Mucosa of rectum (tissue), 2 donors: ENCODE results near the gene RBFA.

Experiments
- H3K27ac ChIP-seq, 2 donors: one replicate each; pipeline ENCODE4 v1.7.0; 2013; ENCODE audit warnings: inconsistent platforms in 2 of 2, low read depth in 2 of 2, low read length in 2 of 2
- H3K27me3 ChIP-seq, 2 donors: one replicate each; pipeline ENCODE4 v1.7.0; 2013; ENCODE audit warnings: low read length in 2 of 2; ENCODE audit not compliant: control insufficient read depth in 2 of 2, insufficient read depth in 2 of 2
- H3K36me3 ChIP-seq, 2 donors: one replicate each; pipeline ENCODE4 v1.7.0; 2013; ENCODE audit warnings: low read length in 2 of 2; ENCODE audit not compliant: control insufficient read depth in 2 of 2, insufficient read depth in 2 of 2
- H3K4me1 ChIP-seq, 2 donors: one replicate each; pipeline ENCODE4 v1.7.0; 2013; ENCODE audit warnings: low read length in 2 of 2, mild to moderate bottlenecking in 1 of 2; ENCODE audit not compliant: control insufficient read depth in 2 of 2, insufficient read depth in 2 of 2
- H3K4me3 ChIP-seq, 2 donors: one replicate each; pipeline ENCODE4 v1.7.0; 2013; ENCODE audit warnings: low read length in 2 of 2
- H3K9ac ChIP-seq, 2 donors: one replicate each; pipeline ENCODE4 v1.7.0; 2013; ENCODE audit warnings: low read length in 2 of 2, low read depth in 1 of 2, mild to moderate bottlenecking in 1 of 2
- H3K9me3 ChIP-seq, 2 donors: one replicate each; pipeline ENCODE4 v1.7.0; 2013; ENCODE audit warnings: low read length in 2 of 2; ENCODE audit not compliant: control insufficient read depth in 2 of 2
- donor health status: healthy.
- donor health status: Normal muscosa, but diverticular disease.

The RBFA gene

GRCh38 chr18:80042785-80043184 lies 8.6 kb downstream of the RBFA start:
- H3K36me3 ChIP-seq, result peaks cover 9 to 30% of the 10 kb centered on the region in 2 donors
- no peak overlapping the region for H3K4me3 ChIP-seq
- no peak overlapping the region for H3K27ac ChIP-seq
- H3K4me1 ChIP-seq, result no peaks in the 10 kb centered on the region
- H3K27me3 ChIP-seq, result no peaks in the 10 kb centered on the region
- no peaks in the 10 kb centered on the region for H3K9me3 ChIP-seq
- no peak overlapping the region for H3K9ac ChIP-seq

- Histone ChIP-seq H3K4me3 (no peak overlapping the region), H3K9me3 (no peaks in the 10 kb centered on the region), H3K27me3 (no peaks in the 10 kb centered on the region), H3K27ac (no peak overlapping the region), H3K4me1 (no peaks in the 10 kb centered on the region), H3K36me3 (peaks cover 9 to 27% of the 10 kb centered on the region in 2 donors), H3K9ac (no peak overlapping the region)
Observed at GRCh38 chr18:80044072-80044471, 9.8 kb downstream of the RBFA start.

- no peak overlapping the region for H3K4me3 ChIP-seq
- H3K9ac ChIP-seq, result no peak overlapping the region
- no peaks in the 10 kb centered on the region for H3K27me3 ChIP-seq
- peaks cover 2 to 5% of the 10 kb centered on the region in 2 donors for H3K9me3 ChIP-seq
- H3K27ac ChIP-seq, result no peak overlapping the region
- peaks cover 7 to 29% of the 10 kb centered on the region in 2 donors for H3K36me3 ChIP-seq
- H3K4me1 ChIP-seq, result no peaks in the 10 kb centered on the region
Observed at GRCh38 chr18:80046011-80046410, 11.8 kb downstream of the RBFA start.

- H3K4me3 ChIP-seq, result no peak overlapping the region
- peaks cover 9 to 30% of the 10 kb centered on the region in 2 donors for H3K36me3 ChIP-seq
- peaks cover 3 to 6% of the 10 kb centered on the region in 2 donors for H3K9me3 ChIP-seq
- no peak overlapping the region for H3K27ac ChIP-seq
- H3K4me1 ChIP-seq, result no peaks in the 10 kb centered on the region
- no peak overlapping the region for H3K9ac ChIP-seq
- H3K27me3 ChIP-seq, result no peaks in the 10 kb centered on the region
Observed at GRCh38 chr18:80046431-80046830, 12.2 kb downstream of the RBFA start.

- Histone ChIP-seq H3K9ac (no peak overlapping the region), H3K9me3 (peaks cover 3 to 9% of the 10 kb centered on the region in 2 donors), H3K27me3 (no peaks in the 10 kb centered on the region), H3K36me3 (peaks cover 9 to 30% of the 10 kb centered on the region in 2 donors), H3K4me3 (no peak overlapping the region), H3K4me1 (no peaks in the 10 kb centered on the region), H3K27ac (no peak overlapping the region)
Observed at GRCh38 chr18:80046961-80047541, 12.8 kb downstream of the RBFA start.

- H3K9me3 ChIP-seq, result peaks cover 12 to 14% of the 10 kb centered on the region in 2 donors
- peaks cover 5 to 15% of the 10 kb centered on the region in 2 donors for H3K36me3 ChIP-seq
Observed at GRCh38 chr18:80050797-80051196, 16.6 kb downstream of the RBFA start.

GRCh38 chr18:80056095-80056494 lies 21.9 kb downstream of the RBFA start:
- Histone ChIP-seq H3K9me3 (peaks cover 11% of the 10 kb centered on the region in 2 donors), H3K27me3 (no peaks in the 10 kb centered on the region), H3K4me1 (no peaks in the 10 kb centered on the region), H3K9ac (no peak overlapping the region), H3K36me3 (peaks cover under 1% of the 10 kb centered on the region in 2 donors), H3K27ac (no peak overlapping the region), H3K4me3 (no peak overlapping the region)

More at GRCh38 chr18:80050797-80051196, 16.6 kb downstream of the RBFA start:
- Histone ChIP-seq H3K27me3 (no peaks in the 10 kb centered on the region), H3K4me3 (no peak overlapping the region), H3K27ac (no peak overlapping the region), H3K9ac (no peak overlapping the region), H3K4me1 (no peaks in the 10 kb centered on the region)

GRCh38 chr18:80059945-80060344 lies 25.7 kb downstream of the RBFA start:
- Histone ChIP-seq H3K27ac (no peak overlapping the region), H3K9ac (no peak overlapping the region), H3K9me3 (peaks cover 6% of the 10 kb centered on the region in 2 donors), H3K4me3 (no peak overlapping the region), H3K36me3 (no peaks in the 10 kb centered on the region), H3K27me3 (no peaks in the 10 kb centered on the region), H3K4me1 (no peaks in the 10 kb centered on the region)

- H3K9ac ChIP-seq, result no peak overlapping the region
- H3K4me1 ChIP-seq, result no peaks in the 10 kb centered on the region
- H3K4me3 ChIP-seq, result no peak overlapping the region
- no peak overlapping the region for H3K27ac ChIP-seq
- no peaks in the 10 kb centered on the region for H3K27me3 ChIP-seq
- H3K36me3 ChIP-seq, result no peaks in the 10 kb centered on the region
- no peaks in the 10 kb centered on the region for H3K9me3 ChIP-seq
Observed at GRCh38 chr18:80065705-80066104, 31.5 kb downstream of the RBFA start.

GRCh38 chr18:80067321-80067720 lies 33.1 kb downstream of the RBFA start:
- H3K4me3 ChIP-seq, result no peak overlapping the region
- no peak overlapping the region for H3K9ac ChIP-seq
- H3K27ac ChIP-seq, result no peak overlapping the region
- no peaks in the 10 kb centered on the region for H3K27me3 ChIP-seq
- no peaks in the 10 kb centered on the region for H3K9me3 ChIP-seq
- H3K4me1 ChIP-seq, result no peaks in the 10 kb centered on the region
- H3K36me3 ChIP-seq, result no peaks in the 10 kb centered on the region
